GM21447 (cell line): ENCODE results near the gene KIR3DL3.
"Not testable (repeated sequence)": the region's sequence is repeated elsewhere in the genome, so short reads cannot be mapped to it uniquely, and the experiment has no call there.

ENCODE experiments used
- ATAC-seq: cut with Tn5 transposase; IDR thresholded peaks from one replicate; pipeline ENCODE4 v1.9.1; 2021; ENCODE audit not compliant: unreplicated experiment

Gene KIR3DL3

GRCh38 chr19:54775830-54776229 is 51.6 kb downstream of the KIR3DL3 start:
- not testable (repeated sequence) for ATAC-seq

DNA sequence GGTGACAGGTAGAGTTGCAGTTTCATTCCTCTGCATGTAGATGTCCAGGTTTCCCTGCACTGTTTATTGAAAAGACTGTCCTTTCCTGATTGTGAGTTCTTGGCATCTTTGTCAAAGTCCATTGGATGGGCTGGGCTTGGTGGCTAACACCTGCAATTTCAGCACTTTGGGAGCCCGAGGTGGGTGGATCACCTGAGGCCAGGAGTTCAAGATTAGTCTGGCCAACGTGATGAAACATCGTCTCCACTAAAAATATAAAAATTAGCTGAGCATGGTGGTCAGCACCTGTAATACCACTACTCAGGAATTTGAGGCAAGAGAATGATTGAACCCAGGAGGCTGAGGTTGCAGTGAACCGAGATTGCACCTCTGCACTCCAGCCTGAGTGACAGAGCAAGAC is 53.6 kb downstream of the KIR3DL3 start:
- not testable (repeated sequence) for ATAC-seq

DNA sequence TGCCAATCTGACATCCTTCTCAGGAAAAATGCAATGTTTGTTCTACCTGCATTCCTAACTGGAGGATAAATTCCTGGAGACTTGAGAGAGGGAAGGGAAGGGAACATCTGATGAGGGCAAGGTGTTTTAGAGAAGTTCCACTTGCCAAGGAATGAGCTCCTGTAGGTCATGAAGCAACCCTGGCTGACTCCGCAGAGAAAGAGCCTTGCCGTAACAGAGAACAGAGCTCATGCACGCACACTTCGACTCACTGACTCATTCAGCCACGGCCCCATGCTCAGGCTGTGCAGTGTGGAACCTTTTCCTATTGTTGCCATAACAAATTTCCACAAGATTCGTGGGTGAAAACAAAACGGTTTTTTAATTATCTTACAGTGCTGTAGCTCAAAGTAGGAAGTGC is 54.7 kb downstream of the KIR3DL3 start:
- ATAC-seq: not testable (repeated sequence)

GRCh38 chr19:54782916-54783315 is 58.7 kb downstream of the KIR3DL3 start:
- not testable (repeated sequence) for ATAC-seq
